Head of caudate nucleus (tissue), 42 donors: ENCODE data around the gene PANK3.
"Not testable (repeated sequence)": the region's sequence is repeated elsewhere in the genome, so short reads cannot be mapped to it uniquely, and the experiment has no call there.

ENCODE experiments used
- DNase-seq, 42 donors: peaks; one replicate each; pipeline versions ENCODE4 v3.0.0 to v3.0.0-alpha.2; 2020 to 2021; ENCODE audit warnings: mixed read lengths in 7 of 42
- intact Hi-C: fragments of 100-400 bp; cut with DNase I; formaldehyde crosslinking; loops from one replicate; pipeline ENCODE4 v1.15.0; 2022

The PANK3 gene

GRCh38 chr5:168598639-168599038, 19.5 kb upstream of the PANK3 start:
- no peak for DNase-seq
- intact Hi-C loops, result no loop called here

DNA sequence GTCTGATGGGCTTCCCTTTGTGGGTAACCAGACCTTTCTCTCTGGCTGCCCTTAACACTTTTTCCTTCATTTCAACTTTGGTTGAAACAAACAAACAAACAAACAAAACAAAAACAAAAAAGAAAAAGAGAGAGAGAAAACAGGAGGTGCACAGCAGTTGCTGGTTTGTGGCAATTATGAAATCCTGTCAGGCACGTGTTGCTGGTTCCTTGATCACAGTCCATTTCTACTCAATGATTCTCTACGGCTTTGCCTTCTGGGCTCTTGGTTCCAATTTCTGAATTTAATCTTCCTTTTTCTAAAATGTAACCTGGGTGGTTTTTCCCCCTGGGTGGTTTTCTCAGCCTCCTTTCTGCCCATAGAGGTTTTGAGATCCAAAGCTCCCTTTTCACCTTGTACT, 17.8 kb upstream of the PANK3 start:
- DNase-seq, result no peak
- intact Hi-C loops, result no loop called here

DNA sequence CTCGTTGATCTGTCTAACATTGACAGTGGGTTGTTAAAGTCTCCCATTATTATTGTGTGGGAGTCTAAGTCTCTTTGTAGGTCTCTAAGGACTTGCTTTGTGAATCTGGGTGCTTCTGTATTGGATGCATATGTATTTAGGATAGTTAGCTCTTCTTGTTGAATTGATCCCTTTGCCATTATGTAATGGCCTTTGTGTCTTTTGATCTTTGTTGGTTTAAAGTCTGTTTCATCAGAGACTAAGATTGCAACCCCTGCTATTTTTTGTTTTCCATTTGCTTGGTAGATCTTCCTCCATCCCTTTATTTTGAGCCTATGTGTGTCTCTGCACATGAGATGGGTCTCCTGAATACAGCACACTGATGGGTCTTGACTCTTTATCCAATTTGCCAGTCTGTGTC, 17.0 kb upstream of the PANK3 start:
- DNase-seq, intact Hi-C loops: not testable (repeated sequence)

DNA sequence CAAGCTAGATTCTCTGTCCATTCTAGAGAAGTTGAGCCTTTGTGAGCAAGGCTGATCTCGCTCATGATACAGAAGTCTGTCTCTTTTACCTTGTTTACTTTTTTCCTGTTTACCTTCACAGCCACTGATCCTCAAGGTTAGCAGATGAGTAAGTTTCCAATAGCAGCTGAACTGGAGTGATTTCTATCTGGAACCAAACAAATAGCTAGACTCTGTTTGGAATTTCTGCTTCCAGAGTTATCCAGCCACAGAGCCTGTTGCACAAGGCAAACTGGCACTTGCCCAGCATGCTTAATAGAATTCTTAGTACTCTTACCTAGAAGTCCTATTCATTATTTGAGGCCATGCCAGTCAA, 12.8 kb upstream of the PANK3 start:
- intact Hi-C loops, result no loop called here
- DNase-seq, result no peak

DNA sequence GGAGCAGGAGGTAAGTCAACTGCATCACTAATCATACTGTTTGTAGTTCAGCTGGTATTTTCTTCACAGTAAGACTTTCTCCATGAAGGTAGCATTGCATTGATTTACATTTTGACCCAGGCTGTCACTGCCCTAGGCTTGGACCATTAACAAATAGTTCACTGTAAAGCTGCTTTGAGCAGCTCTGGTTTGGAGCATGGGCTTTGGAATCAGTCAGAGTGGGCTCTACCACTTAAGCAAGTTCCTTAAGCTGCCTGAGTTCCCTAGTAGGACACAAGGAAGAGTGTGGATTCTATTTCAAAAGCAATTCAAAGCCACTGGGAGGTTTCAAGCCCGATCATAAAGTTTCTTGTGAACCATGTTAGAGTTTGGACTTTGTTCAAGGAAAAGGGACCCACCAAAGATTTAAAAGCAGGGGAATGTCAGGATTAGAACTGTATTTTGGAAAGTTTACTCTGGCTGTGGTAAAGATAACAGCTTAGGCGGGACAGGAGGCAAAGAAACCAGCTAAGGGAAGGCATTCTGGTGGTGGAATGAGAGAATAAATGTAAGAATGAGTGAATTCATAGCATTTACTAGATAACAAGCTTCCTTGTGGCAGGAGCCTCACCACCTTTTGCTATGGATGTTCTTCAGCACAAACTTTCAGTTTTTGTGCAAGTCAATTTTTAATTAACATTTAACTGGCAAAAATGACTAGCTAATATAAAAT, 12.3 kb upstream of the PANK3 start:
- DNase-seq, result no peak
- intact Hi-C loops, result no loop called here

GRCh38 chr5:168590666-168591065, 11.5 kb upstream of the PANK3 start:
- intact Hi-C loops, result no loop called here
- DNase-seq, result no peak

- DNase-seq, result no peak
- intact Hi-C loops, result no loop called here
These were observed 8.8 kb upstream of the PANK3 start for GRCh38 chr5:168587987-168588386.

- no peak for DNase-seq
- intact Hi-C loops, result no loop called here
These were observed 6.1 kb upstream of the PANK3 start for GRCh38 chr5:168585119-168585856.

- no peak for DNase-seq
- intact Hi-C loops, result no loop called here
These were observed 4.7 kb upstream of the PANK3 start for GRCh38 chr5:168583742-168584482.

- DNase-seq, intact Hi-C loops: not testable (repeated sequence)
These were observed 1.8 kb upstream of the PANK3 start for GRCh38 chr5:168580814-168581469.

DNA sequence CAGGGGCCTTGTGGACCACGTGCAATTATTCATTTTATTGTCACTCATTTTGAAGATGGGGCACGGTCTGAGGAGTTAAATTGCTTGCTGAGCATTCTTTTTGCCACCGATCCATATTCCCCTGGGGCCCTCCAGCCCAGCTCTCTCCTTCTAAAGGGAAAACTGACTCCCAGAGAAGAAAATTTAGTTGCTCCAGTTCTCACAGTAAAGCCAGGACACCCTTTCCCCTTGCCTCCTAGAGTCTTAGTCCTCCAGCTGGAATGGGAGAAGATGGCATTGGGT, 1.0 kb upstream of the PANK3 start:
- peak in 4 of 42 donors; percentile 10 to 46 (median 14) for DNase-seq
- intact Hi-C loops, result no loop called here

DNA sequence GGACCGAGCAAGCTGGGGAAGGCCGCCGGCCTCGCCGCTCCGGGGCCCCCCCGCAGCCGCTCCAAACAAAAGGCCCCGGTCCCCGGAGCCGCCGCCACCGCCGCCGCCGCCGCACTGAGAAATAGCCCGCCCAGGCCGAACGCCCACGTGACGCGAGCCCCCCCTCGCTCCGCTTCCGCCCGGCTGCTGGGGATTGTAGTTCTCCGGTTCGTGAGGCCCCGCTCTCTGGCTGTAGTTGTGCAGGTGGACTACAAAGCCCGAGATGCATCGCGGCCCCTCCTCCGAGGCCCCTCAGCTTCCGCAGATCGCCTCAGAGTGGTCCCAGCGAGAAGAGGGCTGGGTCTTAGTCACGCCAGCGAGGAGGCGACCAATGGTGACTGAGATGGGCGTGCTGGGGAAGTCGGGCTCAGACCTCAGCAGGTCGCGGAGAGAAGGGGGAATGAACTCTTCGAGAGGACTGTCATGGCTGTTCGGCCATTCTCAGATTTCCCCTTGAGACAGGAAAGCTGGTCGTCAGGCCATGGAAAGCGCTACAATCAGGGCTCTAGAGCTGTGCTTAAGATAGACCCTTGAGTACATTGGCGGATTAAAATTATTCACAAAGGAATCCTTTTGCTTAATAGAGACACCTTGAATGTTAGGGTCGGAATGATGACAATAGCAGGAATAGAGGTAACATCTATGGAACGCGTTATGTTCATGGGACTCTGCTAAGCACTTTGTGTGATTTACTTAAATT, 489 bp upstream of the PANK3 start:
- DNase-seq, result peak; percentile 99 to 100 (median 100)
- intact Hi-C loops, result loop anchor here (10.0 kb wide), 1 partner anchor 95 kb away; the partner anchor contains the start of gene RARS1

GRCh38 chr5:168578006-168578405, 1.2 kb downstream of the PANK3 start:
- intact Hi-C loops, result loop anchor here (10.0 kb wide), 1 partner anchor 93 kb away; the partner anchor contains the start of gene RARS1
- no peak for DNase-seq

- no peak for DNase-seq
- intact Hi-C loops, result loop anchor here (10.0 kb wide), 1 partner anchor 91 kb away; the partner anchor contains the start of gene RARS1
These were observed 3.5 kb downstream of the PANK3 start for GRCh38 chr5:168575391-168576372.

GRCh38 chr5:168574156-168574555, 5.0 kb downstream of the PANK3 start:
- intact Hi-C loops, result loop anchor here (10.0 kb wide), 1 partner anchor 89 kb away; the partner anchor contains the start of gene RARS1
- DNase-seq, result not testable (repeated sequence)

DNA sequence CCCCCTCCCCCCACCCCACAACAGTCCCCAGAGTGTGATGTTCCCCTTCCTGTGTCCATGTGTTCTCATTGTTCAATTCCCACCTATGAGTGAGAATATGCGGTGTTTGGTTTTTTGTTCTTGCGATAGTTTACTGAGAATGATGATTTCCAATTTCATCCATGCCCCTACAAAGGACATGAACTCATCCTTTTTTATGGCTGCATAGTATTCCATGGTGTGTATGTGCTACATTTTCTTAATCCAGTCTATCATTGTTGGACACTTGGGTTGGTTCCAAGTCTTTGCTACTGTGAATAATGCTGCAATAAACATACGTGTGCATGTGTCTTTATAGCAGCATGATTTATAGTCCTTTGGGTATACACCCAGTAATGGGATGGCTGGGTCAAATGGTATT, 5.5 kb downstream of the PANK3 start:
- intact Hi-C loops, result loop anchor here (10.0 kb wide), 1 partner anchor 89 kb away; the partner anchor contains the start of gene RARS1
- not testable (repeated sequence) for DNase-seq

DNA sequence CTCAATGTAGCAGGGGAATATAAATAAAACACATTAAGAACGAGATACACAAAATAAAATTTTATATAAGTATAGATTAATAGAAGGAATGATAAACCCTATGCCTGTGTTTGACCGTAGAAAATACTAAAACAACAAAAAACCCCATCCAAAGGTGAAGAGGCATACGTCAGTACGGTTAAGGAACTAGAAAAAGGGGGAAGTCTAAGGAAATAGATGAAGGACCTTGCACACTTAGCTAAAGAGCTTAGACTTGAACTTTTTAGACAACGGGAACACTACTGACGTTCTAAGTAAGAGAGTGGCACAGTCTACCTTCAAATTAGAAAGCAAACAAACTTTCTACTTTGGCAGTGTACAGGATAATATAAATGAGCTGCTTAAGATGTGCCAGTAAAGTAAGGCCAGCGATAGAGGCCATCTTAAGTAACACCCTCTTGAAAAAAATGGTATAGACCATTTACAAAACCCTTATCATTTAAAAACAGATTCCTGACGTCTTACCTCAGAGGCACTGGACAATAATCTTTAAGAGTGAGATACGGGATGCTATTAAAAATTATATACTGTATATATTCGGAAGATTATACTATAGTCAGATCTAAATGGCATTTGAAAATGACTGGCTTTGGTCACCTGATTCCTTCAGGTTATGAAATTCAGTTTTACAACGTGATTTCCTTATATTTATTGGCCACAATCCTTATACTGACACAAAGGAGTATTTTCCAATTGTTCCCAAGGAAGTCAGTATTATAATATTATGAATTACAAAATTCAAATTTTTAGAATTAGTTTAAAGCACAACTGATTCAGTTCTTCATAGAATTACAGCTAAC, 8.5 kb downstream of the PANK3 start:
- intact Hi-C loops, result loop anchor here (10.0 kb wide), 1 partner anchor 86 kb away; the partner anchor contains the start of gene RARS1
- DNase-seq, result no peak
